ENCODE data around the gene COLEC12. TPM values are rescaled to one million over a fixed set of nuclear protein-coding genes. Genes with fewer than 3 reads are reported as not detected.

The COLEC12 gene
- total RNA-seq, 4 donors from 2014 or later = 6.3 to 34.7 (median 19.8) TPM

DNA sequence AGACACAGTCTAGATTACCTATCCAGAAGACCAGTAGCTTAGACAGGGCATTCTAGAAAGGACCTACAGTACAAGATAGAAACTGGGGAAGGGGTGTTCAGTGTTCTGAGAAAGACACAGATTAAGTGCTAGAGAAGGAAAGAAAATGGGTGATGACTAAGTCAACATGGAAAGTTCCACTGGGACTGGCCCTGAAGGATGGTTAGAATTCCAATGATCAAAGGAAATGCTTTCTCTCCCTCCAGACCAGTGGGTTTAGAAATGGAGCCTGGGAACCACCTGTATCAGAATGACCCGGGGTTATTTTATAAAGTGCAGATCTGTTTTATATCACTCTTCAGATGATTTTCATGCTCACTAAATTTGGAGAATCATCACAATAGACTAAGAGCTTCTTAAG lies 5.8 kb upstream of the COLEC12 start:
- no peaks in the 10 kb centered on the region for H3K9me3 ChIP-seq
- intact Hi-C loops (cut with DNase I) = no loop called here
- H3K4me3 ChIP-seq (replicated peaks in 1 of 3) = no peak overlapping the region
- no peaks in the 10 kb centered on the region for H3K36me3 ChIP-seq
- WGBS, 2 donors = 89 to 90% methylated on average over 1 of the region's 1 CpG
- no peak overlapping the region for H3K27ac ChIP-seq
- H3K27me3 ChIP-seq = no peaks in the 10 kb centered on the region
- TF ChIP-seq POLR2A (IDR thresholded peaks at IDR 0.05) = no peak
- TF ChIP-seq, protein P1, sequence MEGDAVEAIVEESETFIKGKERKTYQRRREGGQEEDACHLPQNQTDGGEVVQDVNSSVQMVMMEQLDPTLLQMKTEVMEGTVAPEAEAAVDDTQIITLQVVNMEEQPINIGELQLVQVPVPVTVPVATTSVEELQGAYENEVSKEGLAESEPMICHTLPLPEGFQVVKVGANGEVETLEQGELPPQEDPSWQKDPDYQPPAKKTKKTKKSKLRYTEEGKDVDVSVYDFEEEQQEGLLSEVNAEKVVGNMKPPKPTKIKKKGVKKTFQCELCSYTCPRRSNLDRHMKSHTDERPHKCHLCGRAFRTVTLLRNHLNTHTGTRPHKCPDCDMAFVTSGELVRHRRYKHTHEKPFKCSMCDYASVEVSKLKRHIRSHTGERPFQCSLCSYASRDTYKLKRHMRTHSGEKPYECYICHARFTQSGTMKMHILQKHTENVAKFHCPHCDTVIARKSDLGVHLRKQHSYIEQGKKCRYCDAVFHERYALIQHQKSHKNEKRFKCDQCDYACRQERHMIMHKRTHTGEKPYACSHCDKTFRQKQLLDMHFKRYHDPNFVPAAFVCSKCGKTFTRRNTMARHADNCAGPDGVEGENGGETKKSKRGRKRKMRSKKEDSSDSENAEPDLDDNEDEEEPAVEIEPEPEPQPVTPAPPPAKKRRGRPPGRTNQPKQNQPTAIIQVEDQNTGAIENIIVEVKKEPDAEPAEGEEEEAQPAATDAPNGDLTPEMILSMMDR (IDR thresholded peaks at IDR 0.05) = no peak
- no peaks in the 10 kb centered on the region for H3K4me1 ChIP-seq
- no peak for DNase-seq

DNA sequence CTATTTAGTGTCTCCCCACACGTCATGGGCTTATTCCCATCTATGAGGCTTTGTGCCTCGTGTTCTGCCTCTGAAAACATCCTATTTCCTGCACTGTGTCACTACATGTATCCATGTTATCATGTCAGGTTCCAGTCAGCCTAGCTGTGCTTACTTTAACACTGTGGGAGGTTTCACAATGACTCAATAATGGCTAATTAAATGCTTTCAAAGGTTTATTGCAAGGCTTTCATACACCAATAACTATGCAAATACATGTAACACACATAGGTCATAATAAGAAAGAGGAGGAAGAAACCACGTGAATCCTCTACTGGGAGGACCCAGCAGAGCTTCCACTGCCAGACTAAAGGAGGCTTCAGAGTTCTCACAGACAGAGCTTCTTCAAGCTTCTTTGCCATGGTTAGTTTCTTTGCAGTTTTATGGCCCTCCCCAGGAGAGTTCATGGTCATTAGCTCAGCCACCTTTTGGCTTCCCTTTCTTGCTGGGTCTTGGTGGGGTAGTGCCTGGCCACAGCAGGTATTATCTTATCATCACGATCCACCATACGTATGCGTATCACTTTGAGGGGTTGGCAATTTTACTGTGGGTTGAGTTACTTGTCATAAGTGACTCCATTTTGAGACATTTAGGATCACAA lies 5.1 kb upstream of the COLEC12 start:
- WGBS, 2 donors = 84 to 86% methylated on average over 6 of the region's 6 CpGs
- no peak for DNase-seq
- H3K4me3 ChIP-seq (replicated peaks in 1 of 3) = no peak overlapping the region
- H3K4me1 ChIP-seq = no peaks in the 10 kb centered on the region
- H3K36me3 ChIP-seq = no peaks in the 10 kb centered on the region
- intact Hi-C loops (cut with DNase I) = no loop called here
- no peak overlapping the region for H3K27ac ChIP-seq
- H3K27me3 ChIP-seq = no peaks in the 10 kb centered on the region
- H3K9me3 ChIP-seq = no peaks in the 10 kb centered on the region
- TF ChIP-seq POLR2A (IDR thresholded peaks at IDR 0.05) = no peak
- TF ChIP-seq, protein P1 (IDR thresholded peaks at IDR 0.05) = no peak

DNA sequence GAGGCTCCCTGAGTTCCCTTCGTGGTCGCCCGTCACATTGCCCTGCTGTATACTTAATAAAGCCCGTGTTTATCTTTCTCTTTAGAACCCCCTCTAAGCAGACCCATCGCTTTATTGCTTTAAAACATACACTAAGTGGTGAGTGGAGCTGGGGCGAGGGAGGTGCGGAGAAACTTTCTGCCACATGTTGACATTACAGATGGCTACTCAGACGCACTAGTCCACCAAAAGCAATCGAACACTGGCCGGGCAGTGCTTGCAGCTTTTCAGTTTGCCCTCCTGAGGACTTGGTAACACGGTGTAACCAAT lies 859 bp upstream of the COLEC12 start:
- H3K27ac ChIP-seq = no peak overlapping the region
- H3K4me3 ChIP-seq (replicated peaks in 1 of 3) = no peak overlapping the region
- intact Hi-C loops (cut with DNase I) = no loop called here

DNA sequence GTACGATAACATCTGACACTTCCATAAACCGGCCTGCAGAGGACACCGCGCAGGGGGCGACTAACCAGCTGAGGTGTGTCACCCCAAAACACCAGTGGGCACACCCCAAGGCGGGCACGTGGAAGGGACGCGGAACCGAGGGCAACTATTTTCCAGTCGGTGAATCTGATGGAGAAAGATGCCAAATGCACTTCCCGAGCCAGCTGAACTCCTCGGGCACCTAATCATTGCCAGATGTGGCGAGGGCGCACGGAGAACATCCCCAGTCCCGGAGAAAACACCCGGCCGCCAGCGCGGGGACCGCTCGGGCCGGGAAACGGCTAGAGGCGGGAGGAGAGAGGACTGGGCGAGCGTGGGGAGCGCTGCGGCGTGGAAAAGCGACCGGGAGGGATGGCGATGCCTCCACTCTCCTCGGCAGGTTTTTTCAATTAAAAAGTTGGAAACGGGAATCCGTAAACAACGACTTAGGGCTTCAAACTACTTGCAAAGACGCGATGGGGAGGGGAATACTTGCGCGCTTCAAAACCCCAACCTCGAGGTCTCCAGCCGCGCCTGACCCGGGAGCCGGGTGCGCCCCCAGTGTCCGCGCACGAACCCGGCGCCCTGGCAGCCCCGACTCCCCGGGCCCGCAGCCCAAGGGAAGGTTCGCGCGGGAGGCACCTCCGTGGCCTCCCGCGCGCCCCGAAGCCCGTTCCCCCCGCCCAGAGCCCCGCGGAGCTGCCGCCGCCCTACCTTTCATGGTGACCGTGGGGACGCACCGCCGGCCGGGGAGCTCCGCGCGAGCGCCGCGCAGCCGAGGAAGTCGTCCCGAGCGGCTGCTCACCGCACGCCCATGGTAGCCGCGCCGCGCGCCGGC lies 497 bp downstream of the COLEC12 start:
- intact Hi-C loops (cut with DNase I) = no loop called here
- WGBS, 2 donors = 0 to 1% methylated on average over 35 to 43 of the region's 93 CpGs
- no peaks in the 10 kb centered on the region for H3K27me3 ChIP-seq
- no peak for DNase-seq
- no peaks in the 10 kb centered on the region for H3K36me3 ChIP-seq
- TF ChIP-seq, protein P1 (IDR thresholded peaks at IDR 0.05) = no peak
- TF ChIP-seq POLR2A (IDR thresholded peaks at IDR 0.05) = no peak
- H3K9me3 ChIP-seq = no peaks in the 10 kb centered on the region
- peak overlapping the region in 2 of 3 donors; percentile 14 to 17 for H3K4me3 ChIP-seq (replicated peaks in 1 of 3)
- H3K27ac ChIP-seq = peak overlapping the region in 2 of 3 donors; percentile 49 to 56
- H3K4me1 ChIP-seq = peaks cover 4 to 8% of the 10 kb centered on the region in 2 donors

More for the DNA sequence above, 859 bp upstream of the COLEC12 start:
- H3K4me1 ChIP-seq = peaks cover 4 to 8% of the 10 kb centered on the region in 2 donors
- no peak for DNase-seq
- WGBS, 2 donors = 28 to 32% methylated on average over 11 of the region's 11 CpGs
- no peaks in the 10 kb centered on the region for H3K36me3 ChIP-seq
- TF ChIP-seq, protein P1 (IDR thresholded peaks at IDR 0.05) = no peak
- no peak for TF ChIP-seq POLR2A (IDR thresholded peaks at IDR 0.05)
- H3K27me3 ChIP-seq = no peaks in the 10 kb centered on the region
- H3K9me3 ChIP-seq = no peaks in the 10 kb centered on the region

Measured in thyroid gland (tissue), 4 donors.